ENCODE results near the gene ARFGEF2. TPM values are rescaled to one million over a fixed set of nuclear protein-coding genes. Genes with fewer than 3 reads are reported as not detected.
A peak's percentile ranks its signal among the peaks of the same experiment; 100 is the strongest.

The ARFGEF2 gene
- total RNA-seq, 4 donors from 2014 or later = 29.9 to 84.7 (median 39.1) TPM

- H3K36me3 ChIP-seq = peaks cover 28% of the 10 kb centered on the region
- TF ChIP-seq POLR2A (IDR thresholded peaks at IDR 0.05) (no peak), POLR2AphosphoS5 (IDR thresholded peaks at IDR 0.05) (no peak), EP300 (IDR thresholded peaks at IDR 0.05) (no peak)
- TF ChIP-seq, protein P1, sequence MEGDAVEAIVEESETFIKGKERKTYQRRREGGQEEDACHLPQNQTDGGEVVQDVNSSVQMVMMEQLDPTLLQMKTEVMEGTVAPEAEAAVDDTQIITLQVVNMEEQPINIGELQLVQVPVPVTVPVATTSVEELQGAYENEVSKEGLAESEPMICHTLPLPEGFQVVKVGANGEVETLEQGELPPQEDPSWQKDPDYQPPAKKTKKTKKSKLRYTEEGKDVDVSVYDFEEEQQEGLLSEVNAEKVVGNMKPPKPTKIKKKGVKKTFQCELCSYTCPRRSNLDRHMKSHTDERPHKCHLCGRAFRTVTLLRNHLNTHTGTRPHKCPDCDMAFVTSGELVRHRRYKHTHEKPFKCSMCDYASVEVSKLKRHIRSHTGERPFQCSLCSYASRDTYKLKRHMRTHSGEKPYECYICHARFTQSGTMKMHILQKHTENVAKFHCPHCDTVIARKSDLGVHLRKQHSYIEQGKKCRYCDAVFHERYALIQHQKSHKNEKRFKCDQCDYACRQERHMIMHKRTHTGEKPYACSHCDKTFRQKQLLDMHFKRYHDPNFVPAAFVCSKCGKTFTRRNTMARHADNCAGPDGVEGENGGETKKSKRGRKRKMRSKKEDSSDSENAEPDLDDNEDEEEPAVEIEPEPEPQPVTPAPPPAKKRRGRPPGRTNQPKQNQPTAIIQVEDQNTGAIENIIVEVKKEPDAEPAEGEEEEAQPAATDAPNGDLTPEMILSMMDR (IDR thresholded peaks at IDR 0.05) = no peak
- WGBS = 54% methylated on average over 3 of the region's 3 CpGs
- no peak overlapping the region for H3K4me3 ChIP-seq
- H3K27ac ChIP-seq = no peak overlapping the region
- H3K27me3 ChIP-seq = no peaks in the 10 kb centered on the region
- H3K4me1 ChIP-seq = peaks cover 3% of the 10 kb centered on the region
- no peak for DNase-seq (ENCODE audit: low spot score in 2 of 2)
- H3K9me3 ChIP-seq = no peaks in the 10 kb centered on the region
Measured at GRCh38 chr20:49037962-49038387, 116.5 kb downstream of the ARFGEF2 start.

DNA sequence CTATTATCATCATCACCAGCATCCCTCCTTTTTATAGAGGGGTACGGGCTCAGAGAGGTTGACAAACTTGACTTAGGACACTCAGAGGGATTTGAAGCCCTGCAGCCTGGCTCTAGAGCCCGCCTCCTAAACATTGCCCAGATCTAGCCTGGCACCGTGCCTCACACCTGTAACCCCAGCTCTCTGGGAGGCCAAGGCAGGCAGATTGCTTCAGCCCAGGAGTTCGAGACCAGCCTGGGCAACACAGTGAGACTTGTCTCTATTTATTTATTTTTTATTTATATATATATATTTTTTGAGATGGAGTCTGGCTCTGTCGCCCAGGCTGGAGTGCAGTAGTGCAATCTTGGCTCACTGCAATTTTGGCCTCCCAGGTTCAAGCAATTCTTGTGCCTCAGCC, 118.3 kb downstream of the ARFGEF2 start:
- 92% methylated on average over 5 of the region's 5 CpGs for WGBS
- DNase-seq (ENCODE audit: low spot score in 2 of 2) = no peak
- Histone ChIP-seq H3K9me3 (no peaks in the 10 kb centered on the region), H3K4me3 (no peak overlapping the region), H3K27me3 (no peaks in the 10 kb centered on the region), H3K36me3 (peaks cover 11% of the 10 kb centered on the region), H3K27ac (no peak overlapping the region), H3K4me1 (peaks cover 3% of the 10 kb centered on the region)
- TF ChIP-seq, protein P1 (IDR thresholded peaks at IDR 0.05) = no peak
- TF ChIP-seq POLR2AphosphoS5 (IDR thresholded peaks at IDR 0.05) = no peak
- TF ChIP-seq POLR2A (IDR thresholded peaks at IDR 0.05) = no peak
- no peak for TF ChIP-seq EP300 (IDR thresholded peaks at IDR 0.05)

DNA sequence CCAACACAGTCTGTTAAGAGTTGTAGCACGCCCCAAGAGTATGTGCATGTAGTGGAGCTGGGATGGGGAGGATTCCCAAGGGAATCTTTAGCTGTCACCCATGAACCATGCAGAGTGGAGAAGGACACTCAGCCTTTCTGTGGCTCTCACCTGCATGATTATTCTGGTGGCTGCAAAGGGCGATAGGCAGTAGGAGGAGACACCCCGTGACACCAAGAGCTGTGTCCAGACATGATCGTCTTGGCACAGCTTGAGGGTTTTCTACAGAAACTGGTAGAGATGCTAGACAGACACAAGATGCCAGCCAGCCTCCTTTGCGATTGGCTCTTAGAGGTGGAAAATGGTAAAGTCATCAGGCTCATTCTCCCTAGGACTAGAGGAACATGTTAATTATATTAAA, 121.5 kb downstream of the ARFGEF2 start:
- DNase-seq (ENCODE audit: low spot score in 2 of 2) = no peak
- no peaks in the 10 kb centered on the region for H3K27me3 ChIP-seq
- TF ChIP-seq, protein P1 (IDR thresholded peaks at IDR 0.05) = no peak
- TF ChIP-seq EP300 (IDR thresholded peaks at IDR 0.05) (no peak), POLR2AphosphoS5 (IDR thresholded peaks at IDR 0.05) (no peak), POLR2A (IDR thresholded peaks at IDR 0.05) (no peak)
- no peak overlapping the region for H3K4me3 ChIP-seq
- WGBS = 51% methylated on average over 5 of the region's 5 CpGs
- H3K4me1 ChIP-seq = peaks cover 14% of the 10 kb centered on the region
- H3K9me3 ChIP-seq = no peaks in the 10 kb centered on the region
- no peak overlapping the region for H3K27ac ChIP-seq
- H3K36me3 ChIP-seq = no peaks in the 10 kb centered on the region

DNA sequence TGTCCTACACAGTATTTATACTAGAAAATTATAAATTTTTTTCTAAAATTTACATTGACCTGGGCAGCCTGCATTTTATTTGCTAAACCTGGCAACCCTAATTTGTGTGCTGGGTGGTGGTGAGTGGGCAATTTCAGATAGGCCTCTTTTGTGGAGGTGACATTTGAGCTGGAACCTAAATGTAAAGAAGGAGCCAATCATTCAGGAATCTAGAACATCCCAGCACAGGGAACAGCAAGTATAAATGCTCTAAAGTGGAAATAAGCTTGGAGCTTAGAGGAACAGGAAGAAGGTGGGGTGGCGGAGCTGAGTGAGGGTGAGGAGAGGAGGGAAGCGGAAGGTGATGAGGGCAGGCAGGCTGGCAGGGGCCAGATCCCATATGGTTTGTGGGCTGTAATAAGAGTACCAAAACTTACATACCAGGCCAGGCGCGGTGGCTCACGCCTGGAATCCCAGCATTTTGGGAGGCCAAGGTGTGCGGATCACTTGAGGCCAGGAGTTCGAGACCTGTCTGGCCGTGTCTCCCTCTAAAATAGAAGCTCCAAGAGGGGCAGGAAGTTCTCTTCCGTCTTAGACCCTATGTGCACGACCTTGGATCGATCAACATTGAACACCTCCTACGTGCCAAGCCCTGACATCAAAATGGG, 124.1 kb downstream of the ARFGEF2 start:
- H3K27me3 ChIP-seq = no peaks in the 10 kb centered on the region
- H3K4me1 ChIP-seq = peaks cover 18% of the 10 kb centered on the region
- peak in 1 of 2 donors; percentile 68 for DNase-seq (ENCODE audit: low spot score in 2 of 2)
- no peaks in the 10 kb centered on the region for H3K36me3 ChIP-seq
- peak overlapping the region; percentile 96 for H3K27ac ChIP-seq
- TF ChIP-seq EP300 (IDR thresholded peaks at IDR 0.05) (no peak), POLR2A (IDR thresholded peaks at IDR 0.05) (no peak), POLR2AphosphoS5 (IDR thresholded peaks at IDR 0.05) (no peak)
- TF ChIP-seq, protein P1 (IDR thresholded peaks at IDR 0.05) = no peak
- H3K4me3 ChIP-seq = peak overlapping the region; percentile 95
- no peaks in the 10 kb centered on the region for H3K9me3 ChIP-seq
- 5% methylated on average over 12 of the region's 12 CpGs for WGBS

GRCh38 chr20:49046087-49046900, 124.8 kb downstream of the ARFGEF2 start, which contains the start of gene CSE1L:
CSE1L (plus strand) TSS chr20:49046312; CDS start chr20:49058464, 12,152 bp downstream.
- WGBS = no CpG with 5 or more reads among the region's 80 CpGs
- H3K36me3 ChIP-seq = no peaks in the 10 kb centered on the region
- peak within 1 kb of the TSS; percentile 96 for H3K27ac ChIP-seq
- H3K9me3 ChIP-seq = no peaks in the 10 kb centered on the region
- peak within 1 kb of the TSS; percentile 95 for H3K4me3 ChIP-seq
- DNase-seq (ENCODE audit: low spot score in 2 of 2) = peak; percentile 96 to 98
- H3K27me3 ChIP-seq = no peaks in the 10 kb centered on the region
- peaks cover 18% of the 10 kb centered on the region for H3K4me1 ChIP-seq
- TF ChIP-seq POLR2A (IDR thresholded peaks at IDR 0.05) (peak; percentile 37 to 73), EP300 (IDR thresholded peaks at IDR 0.05) (no peak), POLR2AphosphoS5 (IDR thresholded peaks at IDR 0.05) (peak; percentile 3 to 75 (median 39))
